Karpas-422 (cell line): Measurements from ENCODE around the gene ATG16L2. TPM values are rescaled to one million over a fixed set of nuclear protein-coding genes. Genes with fewer than 3 reads are reported as not detected.
A peak's percentile ranks its signal among the peaks of the same experiment; 100 is the strongest.

Experiments used
- DNase-seq: peaks from one replicate; pipeline ENCODE4 v3.0.0-alpha.2; 2015
- H2AFZ ChIP-seq: fragments of 200-600 bp; sonication (generic); 2 replicates; pipeline ENCODE4 v1.6.1; 2014; ENCODE audit warnings: antibody characterized with exemption, low read length, mixed read lengths
- H3K27ac ChIP-seq: fragments of 200-600 bp; sonication (generic); 2 replicates; pipeline ENCODE4 v1.5.1; 2014; ENCODE audit warnings: mild to moderate bottlenecking, low read length, moderate library complexity
- H3K27me3 ChIP-seq: fragments of 200-600 bp; sonication (generic); 2 replicates; pipeline ENCODE4 v1.6.1; 2014; ENCODE audit warnings: low read length, mixed read lengths
- H3K36me3 ChIP-seq: fragments of 200-600 bp; sonication (generic); 2 replicates; pipeline ENCODE4 v1.6.1; 2014; ENCODE audit warnings: low read length, mixed read lengths; ENCODE audit not compliant: insufficient read depth
- H3K4me1 ChIP-seq: fragments of 200-600 bp; sonication (generic); 2 replicates; pipeline ENCODE4 v1.6.1; 2014; ENCODE audit warnings: mild to moderate bottlenecking, low read length, mixed read lengths
- H3K4me2 ChIP-seq: fragments of 200-600 bp; sonication (generic); 2 replicates; pipeline ENCODE4 v1.6.1; 2014; ENCODE audit warnings: low read length, low read depth, mild to moderate bottlenecking; ENCODE audit not compliant: poor library complexity, severe bottlenecking
- H3K4me3 ChIP-seq: fragments of 200-600 bp; sonication (generic); 2 replicates; pipeline ENCODE4 v1.5.1; 2014; ENCODE audit warnings: mild to moderate bottlenecking, antibody characterized with exemption, low read length, mixed read lengths
- H3K79me2 ChIP-seq: fragments of 200-600 bp; sonication (generic); 2 replicates; pipeline ENCODE4 v1.6.1; 2014; ENCODE audit warnings: mild to moderate bottlenecking, low read length, mixed read lengths
- H3K9ac ChIP-seq: fragments of 200-600 bp; sonication (generic); 2 replicates; pipeline ENCODE4 v1.6.0; 2014; ENCODE audit warnings: low read length
- H3K9me2 ChIP-seq: fragments of 200-600 bp; sonication (generic), shearing (Covaris generic); replicated peaks from 2 replicates; pipeline ENCODE4 v1.6.0; 2014; ENCODE audit warnings: mild to moderate bottlenecking, low read length, moderate library complexity; ENCODE audit not compliant: insufficient read depth
- H3K9me3 ChIP-seq: fragments of 300-700, 200-600 bp; sonication (generic); 2 replicates; pipeline ENCODE4 v1.6.1; 2014; ENCODE audit warnings: low read length, mixed read lengths
- H4K20me1 ChIP-seq: fragments of 200-600 bp; sonication (generic); 2 replicates; pipeline ENCODE4 v1.6.1; 2014; ENCODE audit warnings: mild to moderate bottlenecking, antibody characterized with exemption, low read length, low read depth; ENCODE audit not compliant: insufficient read depth
- total RNA-seq: library from RNA; depleted of rRNA; stranded (reverse); fragments of >200 nt; shearing (Covaris generic); gene quantifications from 2 replicates; pipeline ENCODE4 v1.2.3, GENCODE V29; 2014; ENCODE audit warnings: low replicate concordance

ATG16L2 gene
- total RNA-seq, 1 experiment from 2014 or later: 14.8 TPM

- Histone ChIP-seq H3K9me2 (no peaks in the 10 kb centered on the region), H3K36me3 (no peaks in the 10 kb centered on the region), H3K79me2 (peaks cover 3% of the 10 kb centered on the region; the same call in 1 of the 2 replicates), H3K4me1 (peaks cover 42% of the 10 kb centered on the region), H3K4me2 (peak overlapping the region; percentile 95), H3K27ac (peak overlapping the region; percentile 80), H3K9me3 (no peaks in the 10 kb centered on the region), H2AFZ (no peak overlapping the region), H3K4me3 (peak overlapping the region; percentile 23; the same call in 1 of the 2 replicates), H3K27me3 (no peaks in the 10 kb centered on the region), H3K9ac (peak overlapping the region; percentile 85), H4K20me1 (no peaks in the 10 kb centered on the region)
- DNase-seq: peak; percentile 59
These were observed 2.3 kb downstream of the ATG16L2 start for GRCh38 chr11:72816404-72816990.

DNA sequence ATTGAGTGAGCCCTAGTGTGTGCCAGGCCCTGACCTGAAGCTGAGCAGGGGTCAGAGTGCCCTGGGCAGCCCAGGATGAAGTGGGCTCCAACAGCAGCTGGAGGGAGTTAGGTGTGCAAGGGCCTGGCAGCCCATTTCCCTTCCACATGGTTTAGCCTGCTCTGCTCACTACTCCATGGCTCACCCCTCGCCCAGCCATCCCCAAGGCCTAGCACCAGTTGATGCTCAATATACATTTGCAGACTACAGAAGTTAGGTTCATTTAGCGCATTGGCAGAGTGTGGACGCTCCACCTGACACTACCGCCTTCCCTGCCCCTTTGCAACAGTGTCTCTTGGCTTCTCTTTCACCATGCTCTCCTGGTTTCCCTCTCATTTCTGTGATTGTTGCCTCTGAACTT lies 3.8 kb downstream of the ATG16L2 start:
- no peak overlapping the region for H3K4me2 ChIP-seq
- no peaks in the 10 kb centered on the region for H3K79me2 ChIP-seq
- no peak overlapping the region for H3K9ac ChIP-seq
- H3K9me3 ChIP-seq: no peaks in the 10 kb centered on the region
- no peaks in the 10 kb centered on the region for H4K20me1 ChIP-seq
- H2AFZ ChIP-seq: no peak overlapping the region
- H3K27ac ChIP-seq: no peak overlapping the region; the same call in 1 of the 2 replicates
- peaks cover 43% of the 10 kb centered on the region for H3K4me1 ChIP-seq
- H3K36me3 ChIP-seq: no peaks in the 10 kb centered on the region
- no peak overlapping the region for H3K4me3 ChIP-seq
- DNase-seq: no peak
- no peaks in the 10 kb centered on the region for H3K9me2 ChIP-seq
- no peaks in the 10 kb centered on the region for H3K27me3 ChIP-seq

DNA sequence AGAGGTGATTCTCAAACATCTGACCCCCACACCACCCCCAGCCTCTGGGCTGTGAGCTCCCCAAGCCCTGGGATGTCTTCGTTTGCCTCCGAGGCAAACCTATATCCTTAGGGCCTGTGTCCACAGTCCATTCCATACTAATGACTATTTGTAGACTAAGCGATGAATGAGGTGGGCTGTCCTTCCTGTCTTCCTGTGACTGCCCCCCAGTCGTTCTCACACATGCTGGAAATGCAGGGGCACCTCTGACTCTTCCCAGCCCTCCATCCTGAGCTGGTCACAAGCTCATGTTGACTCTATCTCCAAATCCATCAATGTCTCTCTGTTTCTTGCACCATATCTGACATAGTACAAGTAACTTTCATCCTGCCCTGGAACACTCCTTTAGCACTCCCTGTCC lies 4.8 kb downstream of the ATG16L2 start:
- Histone ChIP-seq H3K27ac (no peak overlapping the region), H3K9ac (no peak overlapping the region), H3K4me3 (no peak overlapping the region), H3K4me1 (peaks cover 44% of the 10 kb centered on the region), H3K9me2 (no peaks in the 10 kb centered on the region), H3K79me2 (no peaks in the 10 kb centered on the region), H3K9me3 (no peaks in the 10 kb centered on the region), H4K20me1 (no peaks in the 10 kb centered on the region), H2AFZ (no peak overlapping the region), H3K27me3 (no peaks in the 10 kb centered on the region), H3K4me2 (no peak overlapping the region), H3K36me3 (no peaks in the 10 kb centered on the region)
- DNase-seq: no peak

DNA sequence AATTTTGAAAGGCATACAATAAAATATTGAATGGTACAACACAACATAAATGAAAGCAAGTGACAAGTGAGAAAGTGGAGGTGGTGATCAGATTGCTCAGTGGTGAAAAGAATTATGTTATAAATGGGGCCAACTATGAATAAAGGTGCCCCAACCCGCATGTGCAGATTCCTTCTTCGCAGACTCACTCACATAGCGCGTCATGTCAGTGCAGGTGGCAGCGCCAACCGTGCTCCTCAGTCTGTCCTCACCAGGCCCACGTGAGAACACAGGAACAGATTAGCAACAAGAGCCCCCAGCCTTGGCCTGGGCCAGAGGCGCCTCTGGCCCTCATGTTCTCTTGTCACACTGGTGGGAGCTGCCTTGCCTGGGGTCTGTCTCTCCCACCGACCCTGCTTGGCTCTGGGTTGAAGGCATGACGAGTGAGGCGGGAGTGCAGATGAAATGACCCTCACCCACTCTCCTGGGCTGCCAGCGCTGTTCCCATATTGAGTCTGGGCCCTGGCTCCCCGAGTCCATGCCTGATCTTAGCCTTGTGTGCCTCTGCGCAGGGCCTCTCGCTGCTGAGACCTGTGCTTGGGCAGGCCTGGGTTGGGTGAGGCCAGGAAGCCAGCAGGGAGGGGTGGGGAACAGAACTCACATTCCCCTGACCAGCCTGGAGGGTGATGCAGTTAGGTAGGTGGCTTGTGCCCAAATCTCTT lies 6.4 kb downstream of the ATG16L2 start:
- Histone ChIP-seq H3K36me3 (no peaks in the 10 kb centered on the region), H4K20me1 (no peaks in the 10 kb centered on the region), H3K4me1 (peaks cover 39% of the 10 kb centered on the region), H3K9ac (no peak overlapping the region), H3K4me3 (no peak overlapping the region), H3K79me2 (no peaks in the 10 kb centered on the region), H3K9me3 (no peaks in the 10 kb centered on the region), H3K27me3 (no peaks in the 10 kb centered on the region), H3K27ac (no peak overlapping the region), H3K4me2 (no peak overlapping the region), H2AFZ (no peak overlapping the region), H3K9me2 (no peaks in the 10 kb centered on the region)
- no peak for DNase-seq

DNA sequence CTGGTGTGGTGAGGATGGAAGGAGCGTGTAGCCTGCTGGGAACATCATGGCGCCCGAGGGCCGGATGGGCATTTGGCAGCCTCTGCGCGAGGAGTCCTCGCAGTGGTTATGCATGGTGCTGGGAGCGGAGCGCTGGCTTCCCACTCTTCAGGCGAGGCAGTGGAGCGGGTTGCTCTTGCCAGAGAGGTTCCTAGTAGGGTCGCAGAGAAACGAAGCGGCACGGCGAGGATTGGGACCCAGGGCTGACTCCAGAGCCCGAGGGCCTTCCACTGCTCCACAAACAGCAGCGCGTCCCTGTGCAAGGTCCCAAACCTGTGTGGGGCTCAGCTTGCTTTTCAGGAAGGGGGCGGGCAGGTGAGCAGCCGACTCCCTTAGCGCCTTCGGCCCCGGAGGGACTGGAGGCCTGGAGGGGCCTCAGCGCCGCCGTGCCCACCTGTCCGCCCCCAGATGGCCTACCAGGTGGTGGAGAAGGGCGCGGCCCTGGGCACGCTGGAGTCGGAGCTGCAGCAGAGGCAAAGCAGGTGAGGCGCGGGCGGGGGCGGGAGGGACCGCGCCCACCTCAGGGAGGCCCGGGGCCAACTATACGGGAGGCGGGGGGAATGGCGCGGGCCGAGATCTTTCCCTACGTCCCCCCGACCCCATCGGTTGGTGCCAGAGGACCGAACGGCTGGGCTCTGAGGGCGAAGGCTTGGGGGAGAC lies 7.2 kb downstream of the ATG16L2 start:
- no peaks in the 10 kb centered on the region for H3K79me2 ChIP-seq
- H3K27me3 ChIP-seq: no peaks in the 10 kb centered on the region
- H3K9ac ChIP-seq: peak overlapping the region; percentile 70
- peak overlapping the region; percentile 58 for H3K4me2 ChIP-seq
- DNase-seq: no peak
- peaks cover 31% of the 10 kb centered on the region for H3K4me1 ChIP-seq
- no peaks in the 10 kb centered on the region for H4K20me1 ChIP-seq
- H3K36me3 ChIP-seq: no peaks in the 10 kb centered on the region
- no peaks in the 10 kb centered on the region for H3K9me2 ChIP-seq
- H2AFZ ChIP-seq: no peak overlapping the region
- no peak overlapping the region for H3K27ac ChIP-seq
- H3K4me3 ChIP-seq: peak overlapping the region; percentile 50; the same call in 1 of the 2 replicates
- no peaks in the 10 kb centered on the region for H3K9me3 ChIP-seq

DNA sequence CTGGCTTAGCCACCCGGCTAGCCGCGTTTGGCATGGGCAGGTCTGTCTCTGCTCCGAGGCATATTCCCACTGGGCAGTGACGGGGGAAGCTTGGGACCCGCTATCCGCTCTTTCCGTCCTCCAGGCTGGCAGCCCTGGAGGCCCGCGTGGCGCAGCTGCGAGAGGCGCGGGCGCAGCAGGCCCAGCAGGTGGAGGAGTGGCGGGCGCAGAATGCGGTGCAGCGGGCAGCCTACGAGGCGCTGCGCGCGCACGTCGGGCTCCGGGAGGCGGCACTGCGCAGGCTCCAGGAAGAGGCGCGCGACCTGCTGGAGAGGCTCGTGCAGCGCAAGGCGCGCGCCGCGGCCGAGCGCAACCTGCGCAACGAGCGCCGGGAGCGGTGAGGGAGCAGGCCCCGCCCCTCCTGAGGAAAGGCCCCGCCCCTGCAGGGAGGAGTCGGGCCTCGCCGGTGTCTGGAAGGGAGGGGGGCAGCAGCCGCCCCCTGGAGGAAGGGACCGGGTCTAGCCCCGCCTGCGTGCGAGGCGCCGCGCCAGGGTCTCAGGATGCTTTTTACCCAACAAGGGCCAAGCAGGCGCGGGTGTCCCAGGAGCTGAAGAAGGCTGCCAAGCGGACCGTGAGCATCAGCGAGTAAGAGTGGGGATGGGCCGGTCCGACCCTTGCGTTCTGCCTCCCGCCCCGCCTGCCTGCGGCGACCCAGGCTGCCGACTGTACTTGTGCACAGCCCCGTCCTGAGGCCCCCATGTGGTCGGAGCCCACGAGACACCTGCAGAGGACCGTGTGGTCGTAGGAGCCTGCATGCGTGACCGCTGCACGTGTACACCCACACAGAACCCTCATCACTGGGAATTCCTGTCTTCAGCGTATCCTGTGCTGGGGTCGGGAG lies 7.9 kb downstream of the ATG16L2 start:
- Histone ChIP-seq H3K9me2 (no peaks in the 10 kb centered on the region), H3K4me3 (peak overlapping the region; percentile 65), H3K27ac (peak overlapping the region; percentile 67), H3K27me3 (no peaks in the 10 kb centered on the region), H4K20me1 (no peaks in the 10 kb centered on the region), H3K9ac (peak overlapping the region; percentile 70), H2AFZ (no peak overlapping the region), H3K4me2 (peak overlapping the region; percentile 75), H3K36me3 (no peaks in the 10 kb centered on the region), H3K4me1 (peaks cover 28% of the 10 kb centered on the region), H3K79me2 (no peaks in the 10 kb centered on the region), H3K9me3 (no peaks in the 10 kb centered on the region)
- DNase-seq: peak; percentile 94

DNA sequence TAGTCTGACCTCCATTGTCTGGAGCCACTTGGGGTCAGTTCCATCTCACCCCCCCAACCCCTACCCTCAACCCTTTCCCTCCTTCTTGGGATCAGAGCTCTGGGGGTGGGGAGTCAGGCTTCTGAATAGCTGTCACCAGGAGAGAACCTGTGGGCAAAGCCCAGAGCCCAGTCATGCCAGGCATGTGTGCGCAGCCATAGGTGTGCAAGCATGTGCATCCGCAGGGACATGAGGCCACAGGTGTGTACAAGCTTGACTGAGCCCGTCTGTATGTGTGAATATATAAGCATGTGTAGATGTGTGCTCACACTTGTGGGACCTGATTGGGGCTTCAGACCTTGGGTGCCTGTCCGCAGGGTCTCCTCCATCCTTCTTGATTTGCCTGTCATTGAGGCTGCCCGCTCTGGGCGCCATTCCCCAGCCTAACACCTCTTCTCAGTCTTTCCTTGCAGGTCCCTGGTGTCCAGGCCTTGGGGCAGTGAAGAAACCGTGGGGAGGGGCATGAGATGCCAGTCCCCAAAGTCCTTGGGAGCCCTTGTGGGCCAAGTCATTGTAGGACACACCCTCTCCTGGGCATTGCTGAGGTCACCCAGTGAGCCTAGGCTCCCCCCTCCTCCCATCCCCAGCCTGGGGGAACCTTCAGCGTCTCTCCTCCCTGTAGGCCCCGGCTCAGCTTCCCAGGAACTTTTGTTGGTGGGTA lies 9.0 kb downstream of the ATG16L2 start:
- Histone ChIP-seq H3K4me2 (peak overlapping the region; percentile 75), H3K9ac (peak overlapping the region; percentile 67), H3K36me3 (no peaks in the 10 kb centered on the region), H3K4me1 (peaks cover 28% of the 10 kb centered on the region), H3K9me3 (no peaks in the 10 kb centered on the region), H3K27me3 (no peaks in the 10 kb centered on the region), H3K4me3 (peak overlapping the region; percentile 65), H2AFZ (no peak overlapping the region), H4K20me1 (no peaks in the 10 kb centered on the region), H3K27ac (peak overlapping the region; percentile 67), H3K79me2 (no peaks in the 10 kb centered on the region), H3K9me2 (no peaks in the 10 kb centered on the region)
- peak; percentile 59 for DNase-seq
